Measurements from ENCODE around the gene MRGPRG.

- TF ChIP-seq TAF1 (IDR thresholded peaks at IDR 0.05; ENCODE audit: low read depth, low read length) = no peak
- no peak for TF ChIP-seq GABPA (IDR thresholded peaks at IDR 0.05; ENCODE audit: borderline replicate concordance, insufficient read depth, low read length)
- peak in 2 of 3 experiments; percentile 1 to 13; a peak in 1 of 4 replicates for TF ChIP-seq CTCF (IDR thresholded peaks at IDR 0.05; ENCODE audit: control extremely low read depth in 1 of 3, insufficient read depth in 1 of 3, low read depth in 1 of 3, low read length in 3 of 3)
- no peak for TF ChIP-seq EGR1 (IDR thresholded peaks at IDR 0.05; ENCODE audit: borderline replicate concordance, low read depth, low read length)
- no peak for TF ChIP-seq POLR2A (IDR thresholded peaks at IDR 0.05; ENCODE audit: control extremely low read depth in 1 of 2, low read depth in 2 of 2, low read length in 2 of 2)
- TF ChIP-seq SP2 (IDR thresholded peaks at IDR 0.05; ENCODE audit: low read length) = no peak
- TF ChIP-seq JUND (IDR thresholded peaks at IDR 0.05; ENCODE audit: low read length) = no peak
- no peak for TF ChIP-seq MAX (IDR thresholded peaks at IDR 0.05)
- no peak for TF ChIP-seq HDAC6 (IDR thresholded peaks at IDR 0.05; ENCODE audit: low read depth, low read length)
- TF ChIP-seq E2F6 (IDR thresholded peaks at IDR 0.05) = no peak
Measured at GRCh38 chr11:3186166-3186953, 32.3 kb downstream of the MRGPRG start.
